Thoracic aorta (tissue), 2 donors: Measurements from ENCODE around the gene S100A12. TPM values are rescaled to one million over a fixed set of nuclear protein-coding genes. Genes with fewer than 3 reads are reported as not detected.
"Not testable (repeated sequence)": the region's sequence is repeated elsewhere in the genome, so short reads cannot be mapped to it uniquely, and the experiment has no call there.

Source experiments
- ATAC-seq: fragments of 150-250 bp; one replicate; pipeline ENCODE4 v1.8.0; 2017; ENCODE audit warnings: low read depth; ENCODE audit not compliant: insufficient number of reproducible peaks, low FRiP score
- DNase-seq: peaks from one replicate; pipeline ENCODE4 v3.0.0-alpha.2; 2020; ENCODE audit warnings: low spot score
- H3K27ac ChIP-seq, 2 donors: fragments of 200-600 bp; sonication (generic); 1 replicate in 1 of 2; 2 replicates in 1 of 2; pipeline ENCODE4 v1.5.1; 2016; ENCODE audit warnings: mild to moderate bottlenecking in 2 of 2, moderate library complexity in 2 of 2
- H3K27me3 ChIP-seq: fragments of 200-600 bp; sonication (generic); replicated peaks from 2 replicates; pipeline ENCODE4 v1.6.0; 2016; ENCODE audit warnings: mild to moderate bottlenecking; ENCODE audit not compliant: insufficient read depth
- H3K36me3 ChIP-seq: fragments of 200-600 bp; sonication (generic); one replicate; pipeline ENCODE4 v1.5.1; 2016
- H3K4me1 ChIP-seq, 2 donors: fragments of 200-600 bp; sonication (generic); 1 replicate in 1 of 2; 2 replicates in 1 of 2; pipeline versions ENCODE4 v1.5.1 to v1.6.0; 2016; ENCODE audit warnings: low read depth in 2 of 2, mild to moderate bottlenecking in 1 of 2; ENCODE audit not compliant: control insufficient read depth in 1 of 2
- H3K4me3 ChIP-seq: fragments of 200-600 bp; sonication (generic); 2 replicates; pipeline ENCODE4 v1.5.1; 2016; ENCODE audit warnings: mild to moderate bottlenecking
- H3K9me3 ChIP-seq: fragments of 200-600 bp; sonication (generic); 2 replicates; pipeline ENCODE4 v1.5.1; 2016
- total RNA-seq, 2 donors: library from RNA; depleted of rRNA; stranded (reverse); fragments of >200 nt; gene quantifications; one replicate each; pipeline versions ENCODE4 v1.1.0 to v1.2.3, GENCODE V29; 2016
- TF ChIP-seq, protein P1 (sequence below): fragments of 200-600 bp; sonication (generic); IDR thresholded peaks from one replicate; pipeline ENCODE4 v1.5.1; 2019; ENCODE audit warnings: antibody characterized with exemption

S100A12 gene
- total RNA-seq, 2 donors from 2014 or later: 22.5 TPM; not detected in 1

DNA sequence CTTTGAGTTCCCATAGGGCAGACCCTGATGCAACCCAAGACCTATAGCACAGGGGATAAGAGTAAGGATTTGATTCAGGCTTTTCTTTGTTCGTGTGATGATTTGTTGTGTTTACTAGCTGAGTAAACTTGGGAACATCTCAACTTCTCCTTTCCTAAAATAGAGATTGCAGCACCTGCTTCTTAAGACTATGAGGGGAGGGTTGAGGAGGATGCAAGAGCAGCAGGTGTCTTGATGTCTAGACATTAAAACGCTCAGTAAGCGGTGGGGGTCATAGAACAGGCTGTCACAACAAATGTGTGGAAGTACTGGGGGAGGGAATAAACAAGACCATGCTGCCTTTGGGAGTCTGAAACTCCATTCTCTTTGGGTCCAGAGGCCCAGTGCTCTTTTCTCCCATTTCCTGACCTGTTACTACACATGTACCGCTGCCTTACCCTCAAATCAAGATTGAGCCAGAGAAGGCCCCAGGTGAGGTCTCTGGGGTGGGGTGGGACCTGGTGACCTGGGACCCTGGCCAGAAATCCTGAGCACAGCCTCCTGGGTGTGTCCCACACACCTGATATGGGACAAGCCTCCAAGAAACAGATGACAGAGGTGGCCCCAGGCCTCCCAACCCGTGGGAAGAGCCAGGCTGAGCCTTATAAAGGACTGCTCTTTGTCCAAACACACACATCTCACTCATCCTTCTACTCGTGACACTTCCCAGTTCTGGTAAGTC is 40.6 kb upstream of the S100A12 start, which contains the start of gene S100A7A:
Gene S100A7A (plus strand): TSS at position 671 of the 721 bp plus-strand sequence. CDS start 1,563 bp downstream, outside the sequence.
- H3K4me3 ChIP-seq: no peak within 1 kb of the TSS
- ATAC-seq (no peak), DNase-seq (no peak)
- H3K36me3 ChIP-seq: no peaks in the 10 kb centered on the region
- no peak within 1 kb of the TSS for H3K27ac ChIP-seq
- no peaks in the 10 kb centered on the region for H3K4me1 ChIP-seq
- no peaks in the 10 kb centered on the region for H3K27me3 ChIP-seq
- H3K9me3 ChIP-seq: no peaks in the 10 kb centered on the region
- TF ChIP-seq, protein P1, sequence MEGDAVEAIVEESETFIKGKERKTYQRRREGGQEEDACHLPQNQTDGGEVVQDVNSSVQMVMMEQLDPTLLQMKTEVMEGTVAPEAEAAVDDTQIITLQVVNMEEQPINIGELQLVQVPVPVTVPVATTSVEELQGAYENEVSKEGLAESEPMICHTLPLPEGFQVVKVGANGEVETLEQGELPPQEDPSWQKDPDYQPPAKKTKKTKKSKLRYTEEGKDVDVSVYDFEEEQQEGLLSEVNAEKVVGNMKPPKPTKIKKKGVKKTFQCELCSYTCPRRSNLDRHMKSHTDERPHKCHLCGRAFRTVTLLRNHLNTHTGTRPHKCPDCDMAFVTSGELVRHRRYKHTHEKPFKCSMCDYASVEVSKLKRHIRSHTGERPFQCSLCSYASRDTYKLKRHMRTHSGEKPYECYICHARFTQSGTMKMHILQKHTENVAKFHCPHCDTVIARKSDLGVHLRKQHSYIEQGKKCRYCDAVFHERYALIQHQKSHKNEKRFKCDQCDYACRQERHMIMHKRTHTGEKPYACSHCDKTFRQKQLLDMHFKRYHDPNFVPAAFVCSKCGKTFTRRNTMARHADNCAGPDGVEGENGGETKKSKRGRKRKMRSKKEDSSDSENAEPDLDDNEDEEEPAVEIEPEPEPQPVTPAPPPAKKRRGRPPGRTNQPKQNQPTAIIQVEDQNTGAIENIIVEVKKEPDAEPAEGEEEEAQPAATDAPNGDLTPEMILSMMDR: no peak

DNA sequence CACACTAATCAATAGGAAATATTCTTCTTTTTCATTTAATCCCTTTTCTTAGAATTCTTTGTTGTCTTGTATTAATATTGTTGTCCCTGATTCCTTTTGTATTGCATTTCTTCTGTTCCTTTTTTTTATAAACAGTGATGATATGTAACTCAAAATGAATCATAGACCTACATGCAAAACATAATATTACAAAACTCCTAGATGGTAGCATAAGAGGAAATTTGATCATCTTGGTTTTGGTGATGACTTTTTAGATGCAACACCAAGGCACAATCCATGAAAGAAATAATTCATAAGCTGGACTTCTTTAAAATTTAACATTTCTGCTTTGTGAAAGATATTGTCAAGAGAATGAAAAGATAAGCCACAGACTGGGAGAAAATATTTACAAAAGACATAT is 38.5 kb upstream of the S100A12 start:
- ATAC-seq: not testable (repeated sequence)

DNA sequence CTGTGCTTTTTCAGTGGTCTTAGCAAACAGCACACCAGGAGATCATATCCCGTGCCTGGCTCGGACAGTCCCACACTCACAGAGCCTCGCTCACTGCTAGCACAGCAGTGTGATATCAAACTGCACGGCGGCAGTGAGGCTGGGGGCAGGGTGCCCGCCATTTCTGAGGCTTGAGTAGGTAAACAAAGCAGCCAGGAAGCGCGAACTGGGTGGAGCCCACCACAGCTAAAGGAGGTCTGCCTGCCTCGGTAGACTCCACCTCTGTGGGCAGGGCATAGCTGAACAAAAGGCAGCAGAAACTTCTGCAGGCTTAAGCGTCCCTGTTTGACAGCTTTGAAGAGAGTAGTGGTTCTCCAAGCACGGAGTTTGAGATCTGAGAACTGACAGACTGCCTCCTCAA is 31.9 kb upstream of the S100A12 start:
- not testable (repeated sequence) for DNase-seq, H3K4me3 ChIP-seq, ATAC-seq

More for the DNA sequence above, 38.5 kb upstream of the S100A12 start:
- not testable (repeated sequence) for H3K27ac ChIP-seq, DNase-seq, H3K4me1 ChIP-seq, H3K27me3 ChIP-seq, H3K4me3 ChIP-seq, H3K36me3 ChIP-seq, H3K9me3 ChIP-seq

DNA sequence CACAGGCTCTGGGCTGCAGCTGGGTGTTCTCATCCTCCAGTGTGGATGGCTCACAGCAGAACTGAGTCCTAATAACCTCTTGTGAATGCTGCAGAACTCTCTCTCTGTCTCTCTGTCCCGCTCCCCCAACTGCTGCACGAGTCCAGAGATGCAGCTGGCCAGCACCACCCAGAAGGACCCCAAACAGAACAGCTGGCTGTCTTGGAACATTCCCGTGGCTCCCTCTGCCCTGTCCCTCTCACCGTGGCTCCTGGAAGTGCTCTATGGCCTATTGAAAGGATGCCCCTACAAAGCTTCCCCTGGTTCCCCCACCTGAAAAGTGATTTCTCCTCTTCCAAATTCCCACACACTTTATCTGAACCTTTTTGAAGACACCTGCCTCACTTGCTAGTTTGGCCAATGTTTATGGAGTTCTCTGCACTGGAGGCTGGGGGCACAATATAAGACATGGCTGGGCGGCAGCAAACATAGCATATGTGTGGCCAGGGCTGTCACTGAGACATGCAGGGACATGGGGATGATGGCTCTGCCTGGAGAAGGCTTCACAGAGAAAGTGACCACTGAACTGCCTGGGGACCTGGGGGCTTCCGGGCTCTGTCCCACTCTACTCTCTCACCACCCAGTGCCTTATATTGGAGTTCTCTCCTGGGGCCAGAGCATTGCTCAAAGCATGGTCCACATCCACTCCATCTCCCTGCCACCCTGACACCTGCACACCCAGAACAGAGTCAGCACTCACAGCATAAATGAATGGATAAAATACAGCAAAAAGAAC is 30.6 kb upstream of the S100A12 start:
- not testable (repeated sequence) for DNase-seq, H3K4me3 ChIP-seq, ATAC-seq, H3K27me3 ChIP-seq, H3K27ac ChIP-seq, H3K9me3 ChIP-seq, H3K4me1 ChIP-seq, H3K36me3 ChIP-seq

More for the DNA sequence above, 31.9 kb upstream of the S100A12 start:
- not testable (repeated sequence) for H3K27me3 ChIP-seq, H3K36me3 ChIP-seq, H3K4me1 ChIP-seq, H3K9me3 ChIP-seq, H3K27ac ChIP-seq

DNA sequence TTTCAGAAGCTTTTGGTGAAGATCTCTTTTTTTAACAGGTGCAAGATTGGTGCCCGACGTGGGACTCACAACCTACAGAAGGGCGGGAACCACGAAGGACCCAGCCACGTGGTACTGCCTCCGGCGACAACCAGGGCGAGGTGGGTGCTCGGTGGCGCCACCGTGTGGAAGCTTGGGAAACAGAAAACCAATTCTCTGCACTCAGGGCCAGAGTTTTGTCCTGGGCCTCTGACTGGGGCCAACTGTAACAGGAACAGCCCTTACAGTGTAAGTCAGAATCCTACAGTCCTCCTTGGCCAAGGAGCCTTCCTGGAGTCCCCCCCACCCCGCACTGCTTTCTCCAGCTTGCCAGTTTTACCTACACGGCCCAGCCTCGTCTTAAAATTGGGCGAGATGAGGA is 29.3 kb upstream of the S100A12 start:
- H3K4me3 ChIP-seq: no peak overlapping the region
- no peaks in the 10 kb centered on the region for H3K27me3 ChIP-seq
- DNase-seq (no peak), ATAC-seq (no peak)
- TF ChIP-seq, protein P1: peak; percentile 43
- H3K4me1 ChIP-seq: no peaks in the 10 kb centered on the region
- no peaks in the 10 kb centered on the region for H3K36me3 ChIP-seq
- H3K27ac ChIP-seq: no peak overlapping the region
- no peaks in the 10 kb centered on the region for H3K9me3 ChIP-seq

DNA sequence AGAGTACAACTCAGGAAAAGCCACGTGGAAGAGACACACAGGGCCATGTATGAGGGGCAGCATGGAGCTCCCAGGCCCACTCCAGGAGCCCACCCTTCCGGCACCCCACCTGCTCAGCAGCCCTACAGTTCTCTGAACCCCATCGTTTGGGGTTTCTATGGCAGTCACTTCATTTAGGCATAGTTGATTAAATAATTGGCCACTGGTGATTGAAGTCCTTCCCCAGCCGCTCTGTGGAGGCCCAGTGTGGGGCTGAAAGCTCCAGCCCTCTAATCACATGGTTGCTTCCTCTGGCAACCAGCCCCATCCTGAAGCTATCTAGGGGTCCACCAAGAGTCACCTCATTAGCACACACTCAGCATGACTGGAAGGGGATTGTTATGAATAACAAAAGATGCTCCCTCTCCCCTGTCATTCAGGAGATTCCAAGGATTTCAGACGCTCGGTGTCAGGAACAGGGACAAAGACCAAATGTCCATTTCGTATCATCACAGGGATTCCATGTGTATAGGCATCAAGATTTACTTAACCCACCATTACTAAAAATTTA is 28.7 kb upstream of the S100A12 start:
- no peak overlapping the region for H3K4me3 ChIP-seq
- TF ChIP-seq, protein P1: no peak
- no peak overlapping the region for H3K27ac ChIP-seq
- ATAC-seq (no peak), DNase-seq (no peak)
- H3K9me3 ChIP-seq: no peaks in the 10 kb centered on the region
- no peaks in the 10 kb centered on the region for H3K27me3 ChIP-seq
- no peaks in the 10 kb centered on the region for H3K36me3 ChIP-seq
- no peaks in the 10 kb centered on the region for H3K4me1 ChIP-seq
